GM19463 (cell line): ENCODE data around the gene SPINK4.

Experiments
- ATAC-seq: cut with Tn5 transposase; IDR thresholded peaks from one replicate; pipeline ENCODE4 v1.9.1; 2021; ENCODE audit warnings: mild to moderate bottlenecking, moderate library complexity; ENCODE audit not compliant: unreplicated experiment

Gene SPINK4

GRCh38 chr9:33290247-33291030 is 50.5 kb downstream of the SPINK4 start, which contains the start of gene NFX1:
NFX1 (plus strand) TSS chr9:33290516; CDS start chr9:33290573, 57 bp downstream.
- ATAC-seq = peak; percentile 86

GRCh38 chr9:33291031-33291397 is 51.0 kb downstream of the SPINK4 start:
- no peak for ATAC-seq

- no peak for ATAC-seq
These were observed 51.9 kb downstream of the SPINK4 start for GRCh38 chr9:33291901-33292300.

GRCh38 chr9:33293782-33294181 is 53.8 kb downstream of the SPINK4 start:
- ATAC-seq = no peak

- no peak for ATAC-seq
These were observed 54.9 kb downstream of the SPINK4 start for GRCh38 chr9:33294670-33295432.

GRCh38 chr9:33295571-33295970 is 55.6 kb downstream of the SPINK4 start:
- ATAC-seq = peak; percentile 29

GRCh38 chr9:33297432-33297831 is 57.5 kb downstream of the SPINK4 start:
- peak; percentile 91 for ATAC-seq
